ENCODE results near the gene TYW1. TPM values are rescaled to one million over a fixed set of nuclear protein-coding genes. Genes with fewer than 3 reads are reported as not detected.
"Not testable (repeated sequence)": the region's sequence is repeated elsewhere in the genome, so short reads cannot be mapped to it uniquely, and the experiment has no call there.

The TYW1 gene
- total RNA-seq, 1 donor from 2014 or later: 11.1 TPM

- peaks cover 3% of the 10 kb centered on the region for H3K9me3 ChIP-seq (replicated peaks)
- H3K4me1 ChIP-seq: no peaks in the 10 kb centered on the region
- DNase-seq: no peak
- H3K36me3 ChIP-seq: peaks cover 58% of the 10 kb centered on the region
- no peaks in the 10 kb centered on the region for H3K27me3 ChIP-seq (ENCODE audit: low read depth)
- TF ChIP-seq CTCF (IDR thresholded peaks at IDR 0.05; ENCODE audit: borderline replicate concordance): no peak
- no peak overlapping the region for H3K4me3 ChIP-seq
- intact Hi-C loops (cut with micrococcal nuclease): no loop called here
- no peak overlapping the region for H3K27ac ChIP-seq (replicated peaks)
Observed at GRCh38 chr7:67056683-67057082, 60.0 kb downstream of the TYW1 start.

- intact Hi-C loops (cut with micrococcal nuclease); H3K9me3 ChIP-seq (replicated peaks); H3K4me3 ChIP-seq; DNase-seq; H3K27ac ChIP-seq (replicated peaks); H3K4me1 ChIP-seq; H3K27me3 ChIP-seq (ENCODE audit: low read depth): not testable (repeated sequence)
- H3K36me3 ChIP-seq: peaks cover 50% of the 10 kb centered on the region
Observed at GRCh38 chr7:67061321-67061720, 64.7 kb downstream of the TYW1 start.

- H3K9me3 ChIP-seq (replicated peaks); H3K4me1 ChIP-seq; intact Hi-C loops (cut with micrococcal nuclease); H3K27ac ChIP-seq (replicated peaks); H3K27me3 ChIP-seq (ENCODE audit: low read depth); H3K4me3 ChIP-seq; DNase-seq: not testable (repeated sequence)
- H3K36me3 ChIP-seq: peaks cover 46% of the 10 kb centered on the region
Observed at GRCh38 chr7:67062802-67063201, 66.2 kb downstream of the TYW1 start.

- Histone ChIP-seq H3K36me3 (peaks cover 56% of the 10 kb centered on the region), H3K27ac (replicated peaks) (peak overlapping the region; percentile 1), H3K9me3 (replicated peaks) (peaks cover 24% of the 10 kb centered on the region)
- intact Hi-C loops (cut with micrococcal nuclease); H3K4me1 ChIP-seq; H3K27me3 ChIP-seq (ENCODE audit: low read depth); H3K4me3 ChIP-seq; DNase-seq: not testable (repeated sequence)
Observed at GRCh38 chr7:67066950-67067622, 70.5 kb downstream of the TYW1 start.

GRCh38 chr7:67076120-67076519 is 79.5 kb downstream of the TYW1 start:
- Histone ChIP-seq H3K36me3 (peaks cover 68% of the 10 kb centered on the region), H3K9me3 (replicated peaks) (peaks cover 58% of the 10 kb centered on the region)
- H3K27me3 ChIP-seq (ENCODE audit: low read depth); H3K4me1 ChIP-seq; intact Hi-C loops (cut with micrococcal nuclease); DNase-seq; H3K4me3 ChIP-seq; H3K27ac ChIP-seq (replicated peaks): not testable (repeated sequence)

GRCh38 chr7:67082880-67083279 is 86.2 kb downstream of the TYW1 start:
- Histone ChIP-seq H3K4me1 (peaks cover 18% of the 10 kb centered on the region), H3K27ac (replicated peaks) (peak overlapping the region; percentile 16), H3K36me3 (peaks cover 39% of the 10 kb centered on the region), H3K9me3 (replicated peaks) (peaks cover 19% of the 10 kb centered on the region)
- H3K27me3 ChIP-seq (ENCODE audit: low read depth); H3K4me3 ChIP-seq; DNase-seq; intact Hi-C loops (cut with micrococcal nuclease): not testable (repeated sequence)

- H3K9me3 ChIP-seq (replicated peaks); intact Hi-C loops (cut with micrococcal nuclease); H3K4me1 ChIP-seq; DNase-seq; H3K27ac ChIP-seq (replicated peaks); H3K4me3 ChIP-seq; H3K27me3 ChIP-seq (ENCODE audit: low read depth): not testable (repeated sequence)
- H3K36me3 ChIP-seq: peaks cover 16% of the 10 kb centered on the region
Observed at GRCh38 chr7:67089261-67089660, 92.6 kb downstream of the TYW1 start.

- DNase-seq; intact Hi-C loops (cut with micrococcal nuclease); H3K4me3 ChIP-seq: not testable (repeated sequence)
Observed at GRCh38 chr7:67091053-67091452, 94.4 kb downstream of the TYW1 start.

GRCh38 chr7:67098031-67098430 is 101.4 kb downstream of the TYW1 start:
- H3K4me3 ChIP-seq; H3K9me3 ChIP-seq (replicated peaks); H3K4me1 ChIP-seq; H3K27ac ChIP-seq (replicated peaks); intact Hi-C loops (cut with micrococcal nuclease); H3K36me3 ChIP-seq; H3K27me3 ChIP-seq (ENCODE audit: low read depth); DNase-seq: not testable (repeated sequence)

More at GRCh38 chr7:67091053-67091452, 94.4 kb downstream of the TYW1 start:
- not testable (repeated sequence) for H3K4me1 ChIP-seq; H3K36me3 ChIP-seq; H3K27me3 ChIP-seq (ENCODE audit: low read depth); H3K27ac ChIP-seq (replicated peaks); H3K9me3 ChIP-seq (replicated peaks)

- DNase-seq; H3K36me3 ChIP-seq; intact Hi-C loops (cut with micrococcal nuclease); H3K27ac ChIP-seq (replicated peaks); H3K9me3 ChIP-seq (replicated peaks); H3K4me3 ChIP-seq; H3K27me3 ChIP-seq (ENCODE audit: low read depth): not testable (repeated sequence)
- H3K4me1 ChIP-seq: peaks cover 13% of the 10 kb centered on the region
Observed at GRCh38 chr7:67099406-67099805, 102.8 kb downstream of the TYW1 start.

- H3K27ac ChIP-seq (replicated peaks); DNase-seq; H3K4me3 ChIP-seq; intact Hi-C loops (cut with micrococcal nuclease); H3K27me3 ChIP-seq (ENCODE audit: low read depth); H3K9me3 ChIP-seq (replicated peaks); H3K36me3 ChIP-seq: not testable (repeated sequence)
- peaks cover 18% of the 10 kb centered on the region for H3K4me1 ChIP-seq
Observed at GRCh38 chr7:67100038-67100437, 103.4 kb downstream of the TYW1 start.

Data from left ventricle myocardium inferior (tissue), 1 donor.